ENCODE data around the gene KLHL29. TPM values are rescaled to one million over a fixed set of nuclear protein-coding genes. Genes with fewer than 3 reads are reported as not detected.

KLHL29 gene
- total RNA-seq, 1 donor from 2014 or later: 17.5 TPM

DNA sequence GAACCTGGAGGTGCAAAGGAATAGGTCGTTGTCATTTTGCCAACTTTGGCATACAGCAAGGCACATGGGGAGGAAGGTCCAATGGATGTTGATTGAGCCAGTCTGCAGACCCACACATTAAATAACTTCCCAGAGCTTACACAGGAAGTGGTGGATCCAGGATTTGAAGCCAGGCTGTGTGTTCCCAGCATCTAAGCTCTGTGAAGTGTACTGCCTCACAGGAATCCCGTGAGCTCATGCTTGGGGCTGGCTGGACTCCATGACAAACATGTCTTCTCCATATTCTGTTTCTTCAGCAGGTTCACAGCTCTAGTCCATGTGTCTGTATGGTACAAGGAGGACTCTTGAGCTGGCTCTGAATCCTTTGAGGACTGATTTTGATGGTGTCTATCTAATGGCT lies 63.9 kb downstream of the KLHL29 start:
- H3K36me3 Mint-ChIP-seq (ENCODE audit: low read depth, unreplicated experiment): peaks cover 6% of the 10 kb centered on the region
- DNase-seq (ENCODE audit: low spot score): no peak
- peaks cover 3% of the 10 kb centered on the region for H3K4me1 Mint-ChIP-seq (ENCODE audit: unreplicated experiment)
- no peaks in the 10 kb centered on the region for H3K9me3 Mint-ChIP-seq (ENCODE audit: unreplicated experiment)
- H3K27me3 Mint-ChIP-seq (ENCODE audit: unreplicated experiment): no peaks in the 10 kb centered on the region
- H3K4me3 Mint-ChIP-seq (ENCODE audit: unreplicated experiment): no peak overlapping the region
- no peak overlapping the region for H3K27ac Mint-ChIP-seq (ENCODE audit: unreplicated experiment)
- TF ChIP-seq, protein P1, sequence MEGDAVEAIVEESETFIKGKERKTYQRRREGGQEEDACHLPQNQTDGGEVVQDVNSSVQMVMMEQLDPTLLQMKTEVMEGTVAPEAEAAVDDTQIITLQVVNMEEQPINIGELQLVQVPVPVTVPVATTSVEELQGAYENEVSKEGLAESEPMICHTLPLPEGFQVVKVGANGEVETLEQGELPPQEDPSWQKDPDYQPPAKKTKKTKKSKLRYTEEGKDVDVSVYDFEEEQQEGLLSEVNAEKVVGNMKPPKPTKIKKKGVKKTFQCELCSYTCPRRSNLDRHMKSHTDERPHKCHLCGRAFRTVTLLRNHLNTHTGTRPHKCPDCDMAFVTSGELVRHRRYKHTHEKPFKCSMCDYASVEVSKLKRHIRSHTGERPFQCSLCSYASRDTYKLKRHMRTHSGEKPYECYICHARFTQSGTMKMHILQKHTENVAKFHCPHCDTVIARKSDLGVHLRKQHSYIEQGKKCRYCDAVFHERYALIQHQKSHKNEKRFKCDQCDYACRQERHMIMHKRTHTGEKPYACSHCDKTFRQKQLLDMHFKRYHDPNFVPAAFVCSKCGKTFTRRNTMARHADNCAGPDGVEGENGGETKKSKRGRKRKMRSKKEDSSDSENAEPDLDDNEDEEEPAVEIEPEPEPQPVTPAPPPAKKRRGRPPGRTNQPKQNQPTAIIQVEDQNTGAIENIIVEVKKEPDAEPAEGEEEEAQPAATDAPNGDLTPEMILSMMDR (IDR thresholded peaks at IDR 0.05; ENCODE audit: unreplicated experiment): no peak

DNA sequence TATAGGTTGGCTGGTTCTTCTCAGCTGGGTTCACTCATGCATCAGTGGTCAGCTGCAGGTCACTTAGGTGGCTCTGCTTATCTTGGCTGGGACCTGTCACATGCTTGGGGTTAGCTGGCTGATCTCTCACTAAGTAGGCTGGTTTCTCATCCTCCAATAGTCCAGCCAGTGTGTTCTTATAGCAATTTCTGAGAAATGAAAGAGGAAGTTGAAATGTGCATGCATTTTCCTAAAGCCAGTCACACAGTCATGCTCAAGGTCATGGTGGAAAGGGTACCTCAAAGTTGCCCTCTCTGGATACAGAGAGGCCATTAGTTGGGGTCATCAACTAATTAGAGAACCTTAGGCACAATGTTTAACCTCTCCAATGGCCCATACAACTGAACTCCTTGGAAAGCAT lies 64.4 kb downstream of the KLHL29 start:
- Mint-ChIP-seq H3K9me3 (ENCODE audit: unreplicated experiment) (no peaks in the 10 kb centered on the region), H3K36me3 (ENCODE audit: low read depth, unreplicated experiment) (peaks cover 6% of the 10 kb centered on the region), H3K27me3 (ENCODE audit: unreplicated experiment) (no peaks in the 10 kb centered on the region), H3K27ac (ENCODE audit: unreplicated experiment) (no peak overlapping the region), H3K4me1 (ENCODE audit: unreplicated experiment) (peaks cover 3% of the 10 kb centered on the region), H3K4me3 (ENCODE audit: unreplicated experiment) (no peak overlapping the region)
- DNase-seq (ENCODE audit: low spot score): no peak
- TF ChIP-seq, protein P1 (IDR thresholded peaks at IDR 0.05; ENCODE audit: unreplicated experiment): no peak

DNA sequence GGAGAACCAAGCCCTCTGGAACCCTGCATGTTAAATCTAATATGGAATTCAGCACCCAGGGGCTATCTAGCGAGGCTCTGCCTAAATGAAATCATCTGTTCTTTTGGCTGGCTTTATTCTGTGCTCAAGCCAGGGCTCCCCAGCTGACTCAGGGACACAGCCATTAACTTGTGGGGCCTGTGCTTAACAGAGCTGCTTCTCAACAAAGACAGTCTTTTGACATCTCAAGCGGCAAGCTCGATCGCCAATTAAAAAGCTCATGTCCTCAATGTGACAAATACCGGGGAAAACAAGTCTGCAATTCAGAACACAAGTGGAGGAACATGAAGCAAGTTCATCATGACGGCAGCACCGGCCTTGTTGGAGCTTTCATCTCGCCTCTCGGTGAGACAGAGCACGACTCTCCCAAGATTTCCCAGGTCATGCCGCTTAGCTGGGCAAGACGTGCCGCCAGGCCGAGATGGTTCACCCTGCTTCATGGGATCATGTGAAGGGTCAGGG lies 64.9 kb downstream of the KLHL29 start:
- TF ChIP-seq, protein P1 (IDR thresholded peaks at IDR 0.05; ENCODE audit: unreplicated experiment): no peak

DNA sequence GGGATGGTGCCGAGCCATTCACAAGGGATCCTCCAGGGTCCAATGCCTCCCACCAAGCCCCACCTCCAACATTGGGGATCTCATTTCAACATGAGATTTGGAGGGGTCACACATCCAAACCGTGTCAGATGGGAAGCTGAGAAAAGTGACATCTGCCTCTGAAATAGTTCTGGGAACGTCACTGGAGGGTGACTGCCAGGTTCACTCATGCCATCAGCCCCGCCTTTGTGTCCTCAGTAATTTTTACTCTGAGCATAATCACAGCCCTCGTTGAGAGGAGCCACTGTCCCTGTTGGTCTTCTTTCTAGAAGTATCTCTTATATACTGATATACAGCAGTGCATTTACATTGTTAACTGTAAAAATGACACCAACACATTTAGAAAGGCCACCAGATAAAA lies 67.4 kb downstream of the KLHL29 start:
- Mint-ChIP-seq H3K36me3 (ENCODE audit: low read depth, unreplicated experiment) (peaks cover 6% of the 10 kb centered on the region), H3K9me3 (ENCODE audit: unreplicated experiment) (no peaks in the 10 kb centered on the region), H3K4me3 (ENCODE audit: unreplicated experiment) (no peak overlapping the region), H3K4me1 (ENCODE audit: unreplicated experiment) (peaks cover 6% of the 10 kb centered on the region), H3K27me3 (ENCODE audit: unreplicated experiment) (peaks cover 3% of the 10 kb centered on the region), H3K27ac (ENCODE audit: unreplicated experiment) (no peak overlapping the region)
- TF ChIP-seq, protein P1 (IDR thresholded peaks at IDR 0.05; ENCODE audit: unreplicated experiment): no peak
- DNase-seq (ENCODE audit: low spot score): no peak

More for the DNA sequence above, 64.9 kb downstream of the KLHL29 start:
- Mint-ChIP-seq H3K27ac (ENCODE audit: unreplicated experiment) (no peak overlapping the region), H3K27me3 (ENCODE audit: unreplicated experiment) (no peaks in the 10 kb centered on the region), H3K9me3 (ENCODE audit: unreplicated experiment) (no peaks in the 10 kb centered on the region), H3K4me1 (ENCODE audit: unreplicated experiment) (peaks cover 6% of the 10 kb centered on the region), H3K36me3 (ENCODE audit: low read depth, unreplicated experiment) (peaks cover 6% of the 10 kb centered on the region), H3K4me3 (ENCODE audit: unreplicated experiment) (no peak overlapping the region)
- DNase-seq (ENCODE audit: low spot score): no peak

DNA sequence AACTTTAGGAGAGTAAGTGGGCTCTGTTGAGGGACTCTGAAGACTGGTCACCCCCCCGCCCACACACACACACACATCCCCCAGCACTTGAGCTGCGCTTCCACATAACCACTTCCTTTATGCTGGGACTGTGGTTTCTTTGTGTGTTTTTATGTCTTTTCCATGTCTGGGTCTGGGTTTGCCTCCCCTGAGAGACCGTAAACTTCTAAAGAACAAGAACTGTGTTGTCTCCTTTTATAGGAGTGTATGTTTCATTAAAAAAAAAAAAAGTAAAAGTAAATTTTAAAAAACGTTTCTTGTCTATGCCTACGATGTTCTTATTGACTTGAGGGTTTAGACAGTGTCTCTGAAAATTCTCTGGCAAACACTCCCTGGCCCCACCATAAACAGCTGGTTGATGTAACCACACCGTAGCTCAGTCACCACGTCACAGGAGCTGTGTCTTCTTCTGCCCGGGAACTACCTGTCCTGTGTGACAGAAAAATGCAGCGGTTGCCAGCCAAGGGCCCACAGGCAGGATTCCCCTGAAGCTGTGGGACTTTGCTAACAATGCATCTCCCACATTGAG lies 68.0 kb downstream of the KLHL29 start:
- no peak for DNase-seq (ENCODE audit: low spot score)
- H3K4me3 Mint-ChIP-seq (ENCODE audit: unreplicated experiment): no peak overlapping the region
- peaks cover 6% of the 10 kb centered on the region for H3K4me1 Mint-ChIP-seq (ENCODE audit: unreplicated experiment)
- no peak overlapping the region for H3K27ac Mint-ChIP-seq (ENCODE audit: unreplicated experiment)
- TF ChIP-seq, protein P1 (IDR thresholded peaks at IDR 0.05; ENCODE audit: unreplicated experiment): no peak
- peaks cover 3% of the 10 kb centered on the region for H3K27me3 Mint-ChIP-seq (ENCODE audit: unreplicated experiment)
- H3K9me3 Mint-ChIP-seq (ENCODE audit: unreplicated experiment): no peaks in the 10 kb centered on the region
- H3K36me3 Mint-ChIP-seq (ENCODE audit: low read depth, unreplicated experiment): peaks cover 6% of the 10 kb centered on the region

All from endothelial cell (in vitro differentiated cells).